ENCODE measurements around the gene MMP24OS. TPM values are rescaled to one million over a fixed set of nuclear protein-coding genes. Genes with fewer than 3 reads are reported as not detected.

Gene MMP24OS
- total and polyA plus RNA-seq, 4 donors: 5.2 to 16.0 (median 10.3) TPM

- Histone ChIP-seq H3K4me1 (ENCODE audit: control insufficient read depth in 4 of 4, insufficient read depth in 4 of 4, low read length in 3 of 4) (no peaks in the 10 kb centered on the region), H3K36me3 (ENCODE audit: control insufficient read depth in 4 of 4, insufficient read depth in 3 of 4, low read depth in 1 of 4, low read length in 3 of 4) (peaks cover 0 to 2% (median 0%) of the 10 kb centered on the region in 4 donors), H3K9ac (ENCODE audit: low read depth in 1 of 2, low read length in 2 of 2) (no peak overlapping the region), H3K27me3 (ENCODE audit: control insufficient read depth in 4 of 4, insufficient read depth in 4 of 4, low read length in 3 of 4) (no peaks in the 10 kb centered on the region), H3K9me3 (ENCODE audit: control insufficient read depth in 4 of 4, low read length in 3 of 4) (no peaks in the 10 kb centered on the region), H3K4me3 (ENCODE audit: low read depth in 1 of 3, low read length in 3 of 3) (no peak overlapping the region), H3K27ac (ENCODE audit: low read depth in 1 of 2, low read length in 2 of 2) (no peak overlapping the region)
- TF ChIP-seq EGR1 (IDR thresholded peaks at IDR 0.05; ENCODE audit: low read depth in 2 of 2) (no peak), CTCF (IDR thresholded peaks at IDR 0.05; ENCODE audit: low read depth, low read length, missing input control) (no peak), RAD21 (IDR thresholded peaks at IDR 0.05) (no peak), REST (IDR thresholded peaks at IDR 0.05) (no peak), JUND (IDR thresholded peaks at IDR 0.05) (no peak), TAF1 (conservative IDR thresholded peaks at IDR 0.05) (no peak), RXRA (IDR thresholded peaks at IDR 0.05) (no peak), HNF4G (IDR thresholded peaks at IDR 0.05) (no peak), YY1 (IDR thresholded peaks at IDR 0.05) (no peak), GABPA (IDR thresholded peaks at IDR 0.05 in 1 of 2, conservative IDR thresholded peaks at IDR 0.05 in 1 of 2) (no peak), FOXA1 (IDR thresholded peaks at IDR 0.05) (no peak), NR2F2 (IDR thresholded peaks at IDR 0.05) (no peak), HNF4A (conservative IDR thresholded peaks at IDR 0.05) (no peak), FOXA2 (IDR thresholded peaks at IDR 0.05) (no peak), SP1 (IDR thresholded peaks at IDR 0.05) (no peak), MAX (IDR thresholded peaks at IDR 0.05) (no peak), ZBTB33 (IDR thresholded peaks at IDR 0.05) (no peak), ATF3 (IDR thresholded peaks at IDR 0.05) (no peak)
- WGBS: 84% methylated on average over 5 of the region's 5 CpGs
- no peak for DNase-seq (ENCODE audit: low spot score)
Measured at GRCh38 chr20:35240083-35240810, 37.7 kb downstream of the MMP24OS start.
